ENCODE results near the gene RBM4B. TPM values are rescaled to one million over a fixed set of nuclear protein-coding genes. Genes with fewer than 3 reads are reported as not detected.

The RBM4B gene
- total and polyA plus RNA-seq, 2 experiments from 2014 or later = 28.0 to 31.0 TPM

GRCh38 chr11:66617155-66617834 is 60.4 kb downstream of the RBM4B start:
- Histone ChIP-seq H3K4me1 (ENCODE audit: insufficient read depth) (peaks cover 25% of the 10 kb centered on the region), H3K27me3 (ENCODE audit: insufficient read depth) (no peaks in the 10 kb centered on the region), H3F3A (replicated peaks; ENCODE audit: low read depth) (peaks cover 15% of the 10 kb centered on the region; the same call in 1 of the 2 replicates), H2AFZ (no peak overlapping the region), H3K27ac (ENCODE audit: low read depth) (no peak overlapping the region), H3K36me3 (ENCODE audit: insufficient read depth) (peaks cover 15% of the 10 kb centered on the region), H3K4me3 (peak overlapping the region; percentile 96), H3K4me2 (peak overlapping the region; percentile 100), H4K20me1 (replicated peaks; ENCODE audit: insufficient read depth) (peaks cover 51% of the 10 kb centered on the region), H3K79me2 (replicated peaks; ENCODE audit: insufficient read depth) (peaks cover 70% of the 10 kb centered on the region), H3K9me2 (ENCODE audit: insufficient read depth) (no peaks in the 10 kb centered on the region)
- peaks cover 54% of the 10 kb centered on the region for H3K36me3 Mint-ChIP-seq (ENCODE audit: low read depth)
- H3K4me3 Mint-ChIP-seq = peak overlapping the region; percentile 97
- H3K4me1 Mint-ChIP-seq = peaks cover 30% of the 10 kb centered on the region
- TF ChIP-seq POLR2AphosphoS5 (IDR thresholded peaks at IDR 0.05; ENCODE audit: low read depth) (no peak), ZNF331 (CRISPR knock-in tag; IDR thresholded peaks at IDR 0.05; ENCODE audit: low read depth) (no peak)
- peaks cover 14% of the 10 kb centered on the region for H3K27me3 Mint-ChIP-seq (ENCODE audit: insufficient read depth, low read depth, poor library complexity)
- no peaks in the 10 kb centered on the region for H3K9me3 Mint-ChIP-seq
- DNase-seq (ENCODE audit: low spot score) (no peak), ATAC-seq (no peak)
- peak overlapping the region; percentile 100 for H3K27ac Mint-ChIP-seq

DNA sequence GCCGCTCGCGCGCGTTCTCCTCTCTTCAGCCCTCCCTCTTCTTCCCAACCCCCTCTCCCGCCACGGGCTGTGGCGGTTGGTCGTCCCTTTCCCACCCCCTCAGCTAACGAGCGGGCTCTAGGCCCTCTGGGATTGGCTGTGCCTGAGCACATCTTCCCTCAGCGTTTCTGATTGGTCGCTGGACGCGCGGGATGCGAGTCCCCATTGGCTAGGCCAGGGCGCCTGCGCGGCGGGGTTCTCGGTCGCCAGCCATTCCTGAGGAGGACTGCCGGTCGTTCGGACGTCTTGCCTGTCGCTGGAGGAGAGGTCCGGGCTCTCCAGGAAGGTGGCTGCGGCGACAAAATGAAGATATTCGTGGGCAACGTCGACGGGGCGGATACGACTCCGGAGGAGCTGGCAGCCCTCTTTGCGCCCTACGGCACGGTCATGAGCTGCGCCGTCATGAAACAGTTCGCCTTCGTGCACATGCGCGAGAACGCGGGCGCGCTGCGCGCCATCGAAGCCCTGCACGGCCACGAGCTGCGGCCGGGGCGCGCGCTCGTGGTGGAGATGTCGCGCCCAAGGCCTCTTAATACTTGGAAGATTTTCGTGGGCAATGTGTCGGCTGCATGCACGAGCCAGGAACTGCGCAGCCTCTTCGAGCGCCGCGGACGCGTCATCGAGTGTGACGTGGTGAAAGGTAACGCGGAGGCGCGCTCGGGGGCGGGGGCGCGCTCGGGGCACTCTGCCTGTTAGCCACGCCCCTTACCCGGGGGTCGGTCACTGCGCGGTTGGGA is 61.1 kb downstream of the RBM4B start, which contains the start of gene RBM14:
Gene RBM14, plus strand, starts transcription at position 252 of the 776 bp plus-strand sequence. Its CDS starts 91 bp downstream, at position 343.
- H3K9me3 Mint-ChIP-seq = no peaks in the 10 kb centered on the region
- ATAC-seq (peak; percentile 94), DNase-seq (ENCODE audit: low spot score) (peak; percentile 99)
- Histone ChIP-seq H3K27ac (ENCODE audit: low read depth) (peak within 1 kb of the TSS; percentile 97), H3K4me3 (peak within 1 kb of the TSS; percentile 96), H3K36me3 (ENCODE audit: insufficient read depth) (peaks cover 15% of the 10 kb centered on the region), H3K4me2 (peak within 1 kb of the TSS; percentile 100), H2AFZ (peak within 1 kb of the TSS; percentile 91; the same call in 1 of the 2 replicates), H3K9me2 (ENCODE audit: insufficient read depth) (no peaks in the 10 kb centered on the region), H3K4me1 (ENCODE audit: insufficient read depth) (peaks cover 25% of the 10 kb centered on the region), H4K20me1 (replicated peaks; ENCODE audit: insufficient read depth) (peaks cover 44% of the 10 kb centered on the region), H3K79me2 (replicated peaks; ENCODE audit: insufficient read depth) (peaks cover 63% of the 10 kb centered on the region), H3K27me3 (ENCODE audit: insufficient read depth) (no peaks in the 10 kb centered on the region), H3F3A (replicated peaks; ENCODE audit: low read depth) (peaks cover 15% of the 10 kb centered on the region; the same call in 1 of the 2 replicates)
- TF ChIP-seq POLR2AphosphoS5 (IDR thresholded peaks at IDR 0.05; ENCODE audit: low read depth) (peak; percentile 100), CREB1 (CRISPR knock-in tag; IDR thresholded peaks at IDR 0.05; ENCODE audit: low read depth) (peak; percentile 87), ZNF331 (CRISPR knock-in tag; IDR thresholded peaks at IDR 0.05; ENCODE audit: low read depth) (no peak)
- peak within 1 kb of the TSS; percentile 97 for H3K4me3 Mint-ChIP-seq
- H3K27me3 Mint-ChIP-seq (ENCODE audit: insufficient read depth, low read depth, poor library complexity) = peaks cover 14% of the 10 kb centered on the region
- peaks cover 50% of the 10 kb centered on the region for H3K36me3 Mint-ChIP-seq (ENCODE audit: low read depth)
- H3K4me1 Mint-ChIP-seq = peaks cover 28% of the 10 kb centered on the region
- H3K27ac Mint-ChIP-seq = peak within 1 kb of the TSS; percentile 100

Small RNA genes lying within 50 kb of the gene (small RNA-seq; reads per million reads assigned to genes)
- not detected for gene RN7SL12P (ENCODE audit: low replicate concordance)
- gene RNU4-39P (ENCODE audit: low replicate concordance) = not detected

Other genes with a start within 250 kb of the RBM4B start
- gene MRPL11, start 239.0 kb downstream of the RBM4B start, total RNA-seq (2014; rRNA removed; shearing (Covaris generic)) = 139 and 234 TPM in 2 replicates
- gene MRPL11, start 239.0 kb downstream of the RBM4B start, polyA plus RNA-seq (2016; fragmentation: Nextera tagmentation; extraction: Ambion mirVana) = 236 and 237 TPM in 2 replicates
- 8.5 and 9.1 TPM in 2 replicates for gene PELI3, start 211.0 kb downstream of the RBM4B start, total RNA-seq (2014; rRNA removed; shearing (Covaris generic))
- 2.2 and 2.8 TPM in 2 replicates for gene PELI3, start 211.0 kb downstream of the RBM4B start, polyA plus RNA-seq (2016; fragmentation: Nextera tagmentation; extraction: Ambion mirVana)
- gene DPP3, start 197.5 kb downstream of the RBM4B start, total RNA-seq (2014; rRNA removed; shearing (Covaris generic)) = 85.9 and 101 TPM in 2 replicates
- gene DPP3, start 197.5 kb downstream of the RBM4B start, polyA plus RNA-seq (2016; fragmentation: Nextera tagmentation; extraction: Ambion mirVana) = 22.2 and 22.7 TPM in 2 replicates
- 27.8 and 41.3 TPM in 2 replicates for gene BBS1, start 167.3 kb downstream of the RBM4B start, total RNA-seq (2014; rRNA removed; shearing (Covaris generic))
- gene BBS1, start 167.3 kb downstream of the RBM4B start, polyA plus RNA-seq (2016; fragmentation: Nextera tagmentation; extraction: Ambion mirVana) = 8.7 and 11.6 TPM in 2 replicates
- 10.0 and 13.1 TPM in 2 replicates for gene ZDHHC24, start 131.8 kb downstream of the RBM4B start, total RNA-seq (2014; rRNA removed; shearing (Covaris generic))
- gene ZDHHC24, start 131.8 kb downstream of the RBM4B start, polyA plus RNA-seq (2016; fragmentation: Nextera tagmentation; extraction: Ambion mirVana) = 5.6 and 7.3 TPM in 2 replicates
- 3.8 and 6.3 TPM in 2 replicates for gene ACTN3, start 131.0 kb downstream of the RBM4B start, total RNA-seq (2014; rRNA removed; shearing (Covaris generic))
- gene ACTN3, start 131.0 kb downstream of the RBM4B start, polyA plus RNA-seq (2016; fragmentation: Nextera tagmentation; extraction: Ambion mirVana) = 6.0 and 7.3 TPM in 2 replicates
- gene CTSF, start 109.3 kb downstream of the RBM4B start, total RNA-seq (2014; rRNA removed; shearing (Covaris generic)) = 39.9 and 51.1 TPM in 2 replicates
- gene CTSF, start 109.3 kb downstream of the RBM4B start, polyA plus RNA-seq (2016; fragmentation: Nextera tagmentation; extraction: Ambion mirVana) = 20.4 and 21.6 TPM in 2 replicates
- gene CCDC87, start 84.8 kb downstream of the RBM4B start, total RNA-seq (2014; rRNA removed; shearing (Covaris generic)) = 0.74 and 1.2 TPM in 2 replicates
- 0.12 and 0.39 TPM in 2 replicates for gene CCDC87, start 84.8 kb downstream of the RBM4B start, polyA plus RNA-seq (2016; fragmentation: Nextera tagmentation; extraction: Ambion mirVana)
- 36.1 and 39.1 TPM in 2 replicates for gene CCS, start 84.7 kb downstream of the RBM4B start, total RNA-seq (2014; rRNA removed; shearing (Covaris generic))
- gene CCS, start 84.7 kb downstream of the RBM4B start, polyA plus RNA-seq (2016; fragmentation: Nextera tagmentation; extraction: Ambion mirVana) = 53.2 and 60.7 TPM in 2 replicates
- 83.1 and 83.5 TPM in 2 replicates for gene RBM14, start 61.3 kb downstream of the RBM4B start, total RNA-seq (2014; rRNA removed; shearing (Covaris generic))
- 39.7 and 45.4 TPM in 2 replicates for gene RBM14, start 61.3 kb downstream of the RBM4B start, polyA plus RNA-seq (2016; fragmentation: Nextera tagmentation; extraction: Ambion mirVana)
- gene RBM4, start 39.2 kb downstream of the RBM4B start, total RNA-seq (2014; rRNA removed; shearing (Covaris generic)) = 133 and 147 TPM in 2 replicates
- 122 and 146 TPM in 2 replicates for gene RBM4, start 39.2 kb downstream of the RBM4B start, polyA plus RNA-seq (2016; fragmentation: Nextera tagmentation; extraction: Ambion mirVana)
- 28.9 and 49.1 TPM in 2 replicates for gene SPTBN2, start 51.3 kb upstream of the RBM4B start, total RNA-seq (2014; rRNA removed; shearing (Covaris generic))
- 6.9 and 7.7 TPM in 2 replicates for gene SPTBN2, start 51.3 kb upstream of the RBM4B start, polyA plus RNA-seq (2016; fragmentation: Nextera tagmentation; extraction: Ambion mirVana)
- gene RCE1, start 165.6 kb upstream of the RBM4B start, total RNA-seq (2014; rRNA removed; shearing (Covaris generic)) = 44.7 and 55.1 TPM in 2 replicates
- gene RCE1, start 165.6 kb upstream of the RBM4B start, polyA plus RNA-seq (2016; fragmentation: Nextera tagmentation; extraction: Ambion mirVana) = 27.7 and 27.8 TPM in 2 replicates
- 56.7 and 63.5 TPM in 2 replicates for gene LRFN4, start 179.2 kb upstream of the RBM4B start, total RNA-seq (2014; rRNA removed; shearing (Covaris generic))
- 9.8 and 11.1 TPM in 2 replicates for gene LRFN4, start 179.2 kb upstream of the RBM4B start, polyA plus RNA-seq (2016; fragmentation: Nextera tagmentation; extraction: Ambion mirVana)